Tibial nerve (tissue), 4 donors: Measurements from ENCODE around the gene CTDSPL. TPM values are rescaled to one million over a fixed set of nuclear protein-coding genes. Genes with fewer than 3 reads are reported as not detected.

Source experiments
- DNase-seq, 2 donors: peaks; one replicate each; pipeline ENCODE4 v3.0.0-alpha.2; 2019; ENCODE audit warnings: low spot score in 2 of 2
- H3K27ac ChIP-seq, 4 donors: fragments of 200-600 bp; sonication (generic) in 3 of 4; one replicate each; pipeline ENCODE4 v1.5.1; 2017 to 2019; ENCODE audit warnings: mild to moderate bottlenecking in 1 of 4
- H3K27me3 ChIP-seq, 2 donors: fragments of 200-600 bp; sonication (generic) in 1 of 2; one replicate each; pipeline versions ENCODE4 v1.5.1 to v1.6.0; 2017 to 2019
- H3K36me3 ChIP-seq, 3 donors: fragments of 200-600 bp; sonication (generic); one replicate each; pipeline ENCODE4 v1.5.1; 2018 to 2019
- H3K4me1 ChIP-seq, 4 donors: fragments of 200-600 bp; sonication (generic) in 3 of 4; one replicate each; pipeline ENCODE4 v1.5.1; 2017 to 2019
- H3K4me3 ChIP-seq, 4 donors: fragments of 200-600 bp; sonication (generic) in 3 of 4; one replicate each; pipeline ENCODE4 v1.5.1; 2017 to 2019; ENCODE audit warnings: mild to moderate bottlenecking in 1 of 4, moderate library complexity in 1 of 4
- H3K9me3 ChIP-seq, 4 donors: fragments of 200-600 bp; sonication (generic) in 3 of 4; one replicate each; pipeline ENCODE4 v1.5.1; 2017 to 2019
- EP300 ChIP-seq, 2 donors: sonication (generic); formaldehyde crosslinking; IDR thresholded peaks; one replicate each; pipeline ENCODE4 v1.6.1; 2017; ENCODE audit warnings: antibody characterized with exemption in 2 of 2, mild to moderate bottlenecking in 1 of 2
- POLR2A ChIP-seq, 2 donors: fragments of 450-650 bp; IDR thresholded peaks; one replicate each; pipeline ENCODE4 v1.6.1; 2017; ENCODE audit warnings: antibody characterized with exemption in 2 of 2, mild to moderate bottlenecking in 2 of 2, moderate library complexity in 2 of 2
- WGBS, 2 donors: methylation state at CpG; one replicate each; pipeline ENCODE4 v1.1.5; 2018; 5-methylcytosine and 5-hydroxymethylcytosine counted together
- total RNA-seq, 4 donors: library from RNA; depleted of rRNA; stranded (reverse); fragments of >200 nt; gene quantifications; one replicate each; pipeline ENCODE4 v1.1.0, GENCODE V29; 2016
- TF ChIP-seq, protein P1 (sequence below), 5 experiments: fragments of 200-600 bp in 3 of 5; fragments of 450-650 bp in 2 of 5; sonication (generic) in 3 of 5; IDR thresholded peaks; one replicate each; pipeline ENCODE4 v1.5.1; 2016 to 2019; ENCODE audit warnings: antibody characterized with exemption in 5 of 5, mild to moderate bottlenecking in 3 of 5, moderate library complexity in 2 of 5

CTDSPL gene
- total RNA-seq, 4 donors from 2014 or later = 31.8 to 87.0 (median 49.0) TPM

DNA sequence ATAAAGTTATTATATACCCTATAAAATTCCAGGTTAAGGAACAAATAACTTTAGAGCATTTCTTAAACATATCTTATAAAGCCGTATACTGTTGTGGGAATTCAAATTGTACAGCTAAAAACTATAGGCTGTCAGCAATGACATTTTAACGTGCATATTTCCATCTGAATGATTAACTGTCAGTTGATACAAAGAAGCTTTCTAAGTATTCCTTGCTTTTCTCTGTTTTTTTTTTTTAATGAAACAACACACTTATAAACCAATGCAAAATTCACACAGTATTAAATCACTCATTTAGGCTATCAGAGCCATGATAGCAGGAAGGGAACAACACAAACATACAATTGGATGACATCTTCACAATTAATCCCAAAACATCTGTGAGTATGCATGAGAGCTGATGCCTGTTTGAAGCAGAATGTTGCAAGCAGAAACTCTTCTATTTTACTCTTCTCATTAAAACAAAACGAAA is 61.9 kb downstream of the CTDSPL start:
- Histone ChIP-seq H3K36me3 (no peaks in the 10 kb centered on the region), H3K4me1 (peaks cover 0 to 89% (median 49%) of the 10 kb centered on the region in 4 donors), H3K27me3 (no peaks in the 10 kb centered on the region), H3K9me3 (peaks cover 0 to under 1% (median 0%) of the 10 kb centered on the region in 4 donors), H3K4me3 (no peak overlapping the region), H3K27ac (peak overlapping the region in 3 of 4 donors; percentile 60 to 87 (median 83))
- DNase-seq = no peak
- 30 to 34% methylated on average over 3 of the region's 3 CpGs for WGBS, 2 donors
- no peak for TF ChIP-seq EP300 (IDR thresholded peaks at IDR 0.05)
- TF ChIP-seq, protein P1, sequence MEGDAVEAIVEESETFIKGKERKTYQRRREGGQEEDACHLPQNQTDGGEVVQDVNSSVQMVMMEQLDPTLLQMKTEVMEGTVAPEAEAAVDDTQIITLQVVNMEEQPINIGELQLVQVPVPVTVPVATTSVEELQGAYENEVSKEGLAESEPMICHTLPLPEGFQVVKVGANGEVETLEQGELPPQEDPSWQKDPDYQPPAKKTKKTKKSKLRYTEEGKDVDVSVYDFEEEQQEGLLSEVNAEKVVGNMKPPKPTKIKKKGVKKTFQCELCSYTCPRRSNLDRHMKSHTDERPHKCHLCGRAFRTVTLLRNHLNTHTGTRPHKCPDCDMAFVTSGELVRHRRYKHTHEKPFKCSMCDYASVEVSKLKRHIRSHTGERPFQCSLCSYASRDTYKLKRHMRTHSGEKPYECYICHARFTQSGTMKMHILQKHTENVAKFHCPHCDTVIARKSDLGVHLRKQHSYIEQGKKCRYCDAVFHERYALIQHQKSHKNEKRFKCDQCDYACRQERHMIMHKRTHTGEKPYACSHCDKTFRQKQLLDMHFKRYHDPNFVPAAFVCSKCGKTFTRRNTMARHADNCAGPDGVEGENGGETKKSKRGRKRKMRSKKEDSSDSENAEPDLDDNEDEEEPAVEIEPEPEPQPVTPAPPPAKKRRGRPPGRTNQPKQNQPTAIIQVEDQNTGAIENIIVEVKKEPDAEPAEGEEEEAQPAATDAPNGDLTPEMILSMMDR (IDR thresholded peaks at IDR 0.05) = no peak
- TF ChIP-seq POLR2A (IDR thresholded peaks at IDR 0.05) = no peak

DNA sequence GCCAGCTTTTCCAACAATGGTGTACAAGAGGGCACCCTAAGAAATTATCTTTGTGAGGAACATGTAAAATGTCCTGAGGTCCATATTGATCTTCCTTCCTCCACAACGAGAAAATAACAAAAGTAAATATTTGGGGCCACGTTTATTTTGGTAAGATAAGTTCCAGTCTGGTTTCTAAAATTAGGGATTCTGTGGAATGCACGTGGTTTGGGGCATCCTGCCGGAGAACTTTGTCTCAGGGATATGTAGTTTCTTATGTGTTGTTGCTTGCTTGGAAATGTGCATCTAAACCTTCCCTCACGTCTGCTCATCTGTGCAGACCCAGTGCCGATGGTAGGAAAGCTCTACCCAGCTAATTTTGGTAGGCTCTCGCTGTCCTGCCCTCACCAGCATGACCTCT is 62.8 kb downstream of the CTDSPL start:
- Histone ChIP-seq H3K9me3 (peaks cover 0 to 8% (median 4%) of the 10 kb centered on the region in 4 donors), H3K27ac (peak overlapping the region in 3 of 4 donors; percentile 43 to 87 (median 83)), H3K4me3 (no peak overlapping the region), H3K4me1 (peaks cover 0 to 80% (median 46%) of the 10 kb centered on the region in 4 donors), H3K36me3 (no peaks in the 10 kb centered on the region), H3K27me3 (no peaks in the 10 kb centered on the region)
- TF ChIP-seq EP300 (IDR thresholded peaks at IDR 0.05) (no peak), POLR2A (IDR thresholded peaks at IDR 0.05) (no peak)
- TF ChIP-seq, protein P1 (IDR thresholded peaks at IDR 0.05) = no peak
- 49 to 60% methylated on average over 7 of the region's 7 CpGs for WGBS, 2 donors
- DNase-seq = no peak

DNA sequence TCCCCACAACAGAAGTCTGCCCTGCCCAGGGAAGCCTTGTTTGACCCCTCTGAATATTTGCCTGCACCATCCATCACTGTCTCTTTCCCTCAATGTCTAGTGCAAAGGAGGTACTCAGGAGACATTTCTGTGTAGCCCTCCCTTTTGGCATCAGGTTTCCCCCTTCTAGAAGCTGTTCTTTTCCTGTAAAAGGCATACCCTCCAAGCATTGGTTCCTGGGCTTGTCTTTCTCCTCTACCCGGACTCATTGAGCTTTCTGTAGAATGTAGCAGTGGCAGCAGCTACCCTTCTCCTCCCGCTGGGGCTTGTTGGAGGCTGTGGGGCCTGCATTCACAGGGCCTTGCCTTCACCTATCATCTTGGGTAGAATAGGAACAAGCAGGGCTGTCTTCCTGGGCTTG is 63.5 kb downstream of the CTDSPL start:
- peaks cover 0 to 74% (median 41%) of the 10 kb centered on the region in 4 donors for H3K4me1 ChIP-seq
- 53% methylated on average over 2 of the region's 2 CpGs for WGBS, 2 donors
- H3K36me3 ChIP-seq = no peaks in the 10 kb centered on the region
- no peaks in the 10 kb centered on the region for H3K27me3 ChIP-seq
- no peak overlapping the region for H3K4me3 ChIP-seq
- peak overlapping the region in 3 of 4 donors; percentile 43 to 87 (median 83) for H3K27ac ChIP-seq
- H3K9me3 ChIP-seq = peaks cover 0 to 8% (median 4%) of the 10 kb centered on the region in 4 donors
- no peak for DNase-seq
- TF ChIP-seq EP300 (IDR thresholded peaks at IDR 0.05) (no peak), POLR2A (IDR thresholded peaks at IDR 0.05) (no peak)
- TF ChIP-seq, protein P1 (IDR thresholded peaks at IDR 0.05) = no peak

DNA sequence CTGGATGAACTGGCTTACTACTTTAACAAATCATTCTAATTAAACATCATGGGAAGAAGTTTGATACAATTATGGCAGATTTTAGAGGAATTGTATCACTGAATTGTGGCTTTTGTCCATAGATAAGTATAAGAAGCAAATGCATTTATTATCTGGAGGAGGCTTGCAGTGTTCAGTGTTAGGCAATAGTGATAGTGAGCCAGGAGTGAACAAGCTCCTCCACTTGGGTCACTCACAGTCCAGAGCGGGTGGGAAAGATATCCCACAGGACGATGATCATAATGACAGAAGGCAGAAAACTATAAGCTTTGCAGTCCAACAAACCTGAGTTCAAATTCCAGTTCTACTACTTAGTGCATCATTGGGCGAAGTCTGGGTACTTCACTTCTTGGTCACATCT is 64.9 kb downstream of the CTDSPL start:
- Histone ChIP-seq H3K27ac (peak overlapping the region in 3 of 4 donors; percentile 4 to 87 (median 47)), H3K36me3 (no peaks in the 10 kb centered on the region), H3K9me3 (peaks cover 0 to 8% (median 4%) of the 10 kb centered on the region in 4 donors), H3K4me1 (peaks cover 0 to 74% (median 33%) of the 10 kb centered on the region in 4 donors), H3K4me3 (no peak overlapping the region), H3K27me3 (no peaks in the 10 kb centered on the region)
- TF ChIP-seq EP300 (IDR thresholded peaks at IDR 0.05) (no peak), POLR2A (IDR thresholded peaks at IDR 0.05) (no peak)
- TF ChIP-seq, protein P1 (IDR thresholded peaks at IDR 0.05) = no peak
- WGBS, 2 donors = 87 to 96% methylated on average over 3 of the region's 3 CpGs
- DNase-seq = no peak

DNA sequence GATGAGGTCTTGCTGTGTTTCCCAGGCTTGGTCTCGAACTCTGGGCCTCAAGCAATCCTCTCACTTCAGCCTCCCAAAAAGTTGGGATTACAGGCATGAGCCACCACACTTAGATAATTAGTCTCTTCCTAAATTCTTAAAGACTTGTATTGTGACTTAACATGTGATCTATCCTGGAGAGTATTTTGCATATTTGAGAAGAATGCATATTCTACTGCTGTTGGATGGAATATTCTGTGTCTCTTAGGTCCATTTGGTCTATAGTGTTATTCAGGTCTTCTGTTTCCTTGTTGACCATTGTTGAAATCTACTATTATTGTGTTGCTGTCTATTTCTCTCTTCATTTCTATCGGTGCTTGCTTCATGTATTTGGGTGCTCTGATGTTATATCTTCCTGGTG is 68.8 kb downstream of the CTDSPL start:
- Histone ChIP-seq H3K4me1 (peaks cover 0 to 67% (median 16%) of the 10 kb centered on the region in 4 donors), H3K4me3 (no peak overlapping the region), H3K36me3 (no peaks in the 10 kb centered on the region), H3K27me3 (no peaks in the 10 kb centered on the region), H3K9me3 (peaks cover 0 to 8% (median 4%) of the 10 kb centered on the region in 4 donors), H3K27ac (no peak overlapping the region)
- TF ChIP-seq, protein P1 (IDR thresholded peaks at IDR 0.05) = no peak
- TF ChIP-seq EP300 (IDR thresholded peaks at IDR 0.05) = no peak
- no peak for TF ChIP-seq POLR2A (IDR thresholded peaks at IDR 0.05)
- DNase-seq = no peak
- 94 to 98% methylated on average over 2 of the region's 2 CpGs for WGBS, 2 donors
